GM12891 (cell line): Measurements from ENCODE around the gene HS6ST3.

Experiments
- POLR2A ChIP-seq: IDR thresholded peaks from 2 replicates; pipeline ENCODE4 v1.6.1; 2011; ENCODE audit warnings: low read depth, low read length, control low read depth
- POLR2AphosphoS5 ChIP-seq: IDR thresholded peaks from 2 replicates; pipeline ENCODE4 v1.6.1; 2011; ENCODE audit warnings: low read depth, low read length, control low read depth
- POU2F2 ChIP-seq: IDR thresholded peaks from 2 replicates; pipeline ENCODE4 v1.6.1; 2011; ENCODE audit warnings: low read depth, mild to moderate bottlenecking, control low read depth, low read length, moderate library complexity
- SPI1 ChIP-seq: IDR thresholded peaks from 2 replicates; pipeline ENCODE4 v1.6.1; 2011; ENCODE audit warnings: low read depth, low read length, control low read depth
- TAF1 ChIP-seq: IDR thresholded peaks from 2 replicates; pipeline ENCODE4 v1.6.1; 2011; ENCODE audit warnings: low read depth, low read length, control low read depth

GRCh38 chr13:96781141-96781540, 691.2 kb downstream of the HS6ST3 start:
- TF ChIP-seq POLR2AphosphoS5 (no peak), TAF1 (no peak), POLR2A (no peak), POU2F2 (no peak), SPI1 (no peak)
